SKM-1 treated with dmso at 0.1 percent for 144 hours (cell line): ENCODE data around the gene TRIM34.
"Not testable (repeated sequence)": the region's sequence is repeated elsewhere in the genome, so short reads cannot be mapped to it uniquely, and the experiment has no call there.

Experiments
- DNase-seq: peaks from one replicate; lab custom pipeline; 2025; ENCODE audit not compliant: unreplicated experiment; lab: John Stamatoyannopoulos, UW

TRIM34 gene, protein sequence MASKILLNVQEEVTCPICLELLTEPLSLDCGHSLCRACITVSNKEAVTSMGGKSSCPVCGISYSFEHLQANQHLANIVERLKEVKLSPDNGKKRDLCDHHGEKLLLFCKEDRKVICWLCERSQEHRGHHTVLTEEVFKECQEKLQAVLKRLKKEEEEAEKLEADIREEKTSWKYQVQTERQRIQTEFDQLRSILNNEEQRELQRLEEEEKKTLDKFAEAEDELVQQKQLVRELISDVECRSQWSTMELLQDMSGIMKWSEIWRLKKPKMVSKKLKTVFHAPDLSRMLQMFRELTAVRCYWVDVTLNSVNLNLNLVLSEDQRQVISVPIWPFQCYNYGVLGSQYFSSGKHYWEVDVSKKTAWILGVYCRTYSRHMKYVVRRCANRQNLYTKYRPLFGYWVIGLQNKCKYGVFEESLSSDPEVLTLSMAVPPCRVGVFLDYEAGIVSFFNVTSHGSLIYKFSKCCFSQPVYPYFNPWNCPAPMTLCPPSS

DNA sequence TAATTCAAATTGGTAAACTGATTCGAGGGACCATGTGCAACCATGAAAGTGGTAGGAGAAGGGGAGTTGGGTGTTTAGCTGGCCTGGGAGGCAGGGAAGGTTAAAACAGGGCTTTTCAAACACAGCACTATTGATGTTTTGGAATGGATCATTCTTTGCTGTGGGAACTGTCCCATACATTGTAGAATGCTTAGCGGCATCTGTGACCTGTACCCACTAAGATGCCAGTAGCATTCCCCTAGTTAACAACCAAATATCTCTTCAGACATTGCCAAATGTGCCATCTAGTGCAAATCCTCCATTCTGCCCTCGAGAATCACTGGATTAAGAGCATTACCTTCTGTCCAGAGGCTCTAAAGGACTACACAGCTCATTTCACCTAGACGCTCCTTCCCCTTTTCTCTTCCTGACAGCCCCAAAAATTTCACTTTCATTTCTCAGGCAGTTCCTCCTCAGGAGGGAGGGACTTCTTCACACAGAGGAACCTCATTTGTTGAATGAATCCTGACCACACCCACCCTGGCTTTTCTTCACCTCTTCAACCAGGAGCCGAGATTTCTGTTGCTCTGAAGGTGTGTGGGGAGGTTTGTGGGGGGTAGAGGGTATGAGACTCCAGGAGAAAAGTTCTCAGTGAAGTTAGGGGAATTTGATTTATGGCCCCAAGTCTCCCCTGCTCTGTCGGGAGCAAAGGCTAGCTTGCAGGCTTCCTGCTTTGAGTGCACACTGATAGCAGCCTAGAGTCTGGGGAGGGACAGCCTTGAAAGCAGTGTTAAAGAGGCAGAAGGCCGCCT, at the start of gene TRIM34:
Gene TRIM34, plus strand, starts transcription at position 513 of the 791 bp plus-strand sequence. CDS start 7,331 bp downstream, outside the sequence.
- peak; percentile 91 for DNase-seq

DNA sequence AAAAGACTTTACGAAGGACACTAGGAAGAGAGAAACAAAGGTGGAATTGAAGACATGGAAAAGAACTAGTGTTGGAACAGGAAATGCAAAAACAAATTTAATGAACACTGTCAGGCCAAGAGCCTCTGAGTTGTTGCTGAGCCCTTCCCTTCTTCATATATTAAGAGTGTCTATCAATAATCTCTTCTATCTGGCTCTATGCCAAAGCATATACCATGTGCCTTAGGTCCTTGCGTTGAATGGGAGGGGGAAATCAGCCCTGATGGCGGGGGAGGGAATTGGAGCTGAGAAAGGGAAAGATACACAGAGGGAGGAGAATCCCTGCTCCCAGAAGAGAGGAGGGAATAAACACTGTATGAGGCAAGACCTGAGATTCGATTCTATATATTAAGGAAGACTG, 49.6 kb upstream of the TRIM34 start:
- DNase-seq, result no peak

DNA sequence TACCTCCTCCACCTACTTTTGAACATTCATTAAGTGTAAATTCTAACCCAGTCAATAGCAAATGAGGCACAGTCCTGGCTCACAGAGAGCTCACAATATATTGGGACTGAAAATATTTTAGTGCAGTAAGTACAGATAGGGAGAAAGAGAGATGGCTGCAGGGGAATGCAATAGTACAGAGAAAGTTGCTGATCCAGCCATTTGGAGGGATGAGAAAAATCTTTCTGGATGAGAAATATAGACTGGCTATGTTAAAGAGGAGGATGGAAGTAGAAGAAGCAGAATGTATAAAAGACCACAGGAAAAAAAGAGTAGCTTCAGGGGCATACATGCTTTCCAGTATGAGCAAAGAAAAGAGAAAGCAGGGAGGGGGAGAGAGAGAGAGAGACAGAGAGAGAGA, 47.7 kb upstream of the TRIM34 start:
- DNase-seq, result no peak

DNA sequence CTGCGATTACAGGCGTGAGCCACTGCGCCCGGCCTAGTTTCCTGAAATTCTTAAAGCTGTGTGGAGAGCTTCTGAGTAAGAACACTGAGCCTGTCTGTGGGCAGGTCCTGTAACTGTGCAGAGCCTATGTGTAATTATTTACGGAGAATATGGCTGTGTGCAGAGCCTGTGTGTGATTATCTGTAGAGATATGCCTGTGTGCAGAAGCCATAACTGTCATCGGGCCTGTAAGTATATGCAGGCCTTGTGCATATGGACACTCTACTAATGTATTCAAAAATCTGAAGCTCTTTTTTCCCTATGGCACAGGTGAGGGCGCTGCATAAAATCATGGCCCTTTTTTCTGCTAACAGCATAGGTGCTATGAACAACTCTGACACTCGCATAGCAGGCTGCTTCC, 44.2 kb upstream of the TRIM34 start, which contains the start of gene OR52B6:
Gene OR52B6, plus strand, starts transcription at position 301 of the 400 bp plus-strand sequence. Its CDS starts 0 bp downstream, at position 301.
- DNase-seq, result no peak

DNA sequence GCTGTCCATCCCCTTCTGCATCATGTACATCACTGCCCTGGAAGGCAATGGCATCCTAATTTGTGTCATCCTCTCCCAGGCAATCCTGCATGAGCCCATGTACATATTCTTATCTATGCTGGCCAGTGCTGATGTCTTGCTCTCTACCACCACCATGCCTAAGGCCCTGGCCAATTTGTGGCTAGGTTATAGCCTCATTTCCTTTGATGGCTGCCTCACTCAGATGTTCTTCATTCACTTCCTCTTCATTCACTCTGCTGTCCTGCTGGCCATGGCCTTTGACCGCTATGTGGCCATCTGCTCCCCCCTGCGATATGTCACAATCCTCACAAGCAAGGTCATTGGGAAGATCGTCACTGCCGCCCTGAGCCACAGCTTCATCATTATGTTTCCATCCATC, 43.8 kb upstream of the TRIM34 start:
- DNase-seq, result no peak

DNA sequence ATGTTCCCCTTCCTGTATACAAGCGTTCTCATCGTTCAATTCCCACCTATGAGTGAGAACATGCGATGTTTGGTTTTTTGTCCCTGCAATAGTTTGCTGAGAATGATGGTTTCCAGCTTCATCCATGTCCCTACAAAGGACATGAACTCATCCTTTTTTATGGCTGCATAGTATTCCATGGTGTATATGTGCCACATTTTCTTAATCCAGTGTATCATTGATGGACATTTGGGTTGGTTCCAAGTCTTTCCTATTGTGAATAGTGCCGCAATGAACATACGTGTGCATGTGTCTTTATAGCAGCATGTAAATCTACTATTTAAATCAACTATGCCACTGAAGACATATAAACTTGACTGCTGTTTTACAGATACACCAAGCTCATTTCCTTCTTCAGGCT, 40.3 kb upstream of the TRIM34 start:
- not testable (repeated sequence) for DNase-seq

DNA sequence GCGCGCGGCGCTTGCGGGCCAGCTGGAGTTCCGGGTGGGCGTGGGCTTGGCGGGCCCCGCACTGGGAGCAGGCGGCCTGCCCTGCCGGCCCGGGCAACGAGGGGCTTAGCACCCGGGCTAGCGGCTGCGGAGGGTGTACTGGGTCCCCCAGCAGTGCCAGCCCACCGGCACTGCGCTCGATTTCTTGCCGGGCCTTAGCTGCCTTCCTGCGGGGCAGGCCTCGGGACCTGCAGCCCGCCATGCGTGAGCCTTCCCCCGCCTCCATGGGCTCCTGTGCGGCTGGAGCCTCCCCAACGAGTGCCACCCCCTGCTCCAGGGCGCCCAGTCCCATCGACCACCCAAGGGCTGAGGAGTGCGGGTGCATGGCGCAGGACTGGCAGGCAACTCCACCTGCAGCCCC, 34.9 kb upstream of the TRIM34 start:
- not testable (repeated sequence) for DNase-seq

DNA sequence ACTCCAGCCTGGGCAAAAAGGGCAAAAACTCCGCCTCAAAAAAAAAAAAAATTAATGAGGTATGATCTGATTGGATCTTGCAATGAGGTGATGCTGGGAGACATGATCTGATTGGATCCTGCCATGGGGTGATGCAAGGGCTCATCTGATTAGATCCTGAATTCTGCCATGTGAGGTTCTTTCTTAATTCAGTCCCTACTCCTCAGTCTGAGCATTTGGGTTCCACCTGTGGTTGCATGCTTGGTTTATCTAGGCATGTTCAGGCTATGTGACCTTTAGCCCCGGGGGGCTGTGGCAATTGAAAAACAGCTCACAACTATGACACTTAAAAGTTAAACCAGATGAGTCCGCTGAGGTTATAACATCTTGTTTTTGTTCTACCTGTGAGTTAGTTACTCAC, 33.2 kb upstream of the TRIM34 start:
- no peak for DNase-seq

DNA sequence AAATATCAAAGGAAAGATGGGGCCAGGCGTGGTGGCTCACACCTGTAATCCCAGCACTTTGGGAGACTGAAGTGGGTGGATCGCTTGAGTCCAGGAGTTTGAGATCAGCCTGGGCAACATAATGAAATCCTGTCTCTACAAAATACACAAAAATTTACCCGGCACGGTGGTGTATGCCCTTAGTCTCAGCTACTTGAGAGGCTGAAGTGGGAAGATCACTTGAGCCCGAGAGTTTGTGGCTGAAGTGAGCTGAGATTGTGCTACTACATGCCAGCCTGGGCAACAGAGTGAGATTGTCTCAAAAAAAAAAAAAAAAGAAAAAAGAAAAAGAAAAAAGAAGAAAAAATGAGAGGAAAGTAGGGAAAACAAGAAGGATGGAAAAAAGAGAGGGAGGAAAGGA, 32.2 kb upstream of the TRIM34 start:
- DNase-seq, result no peak

DNA sequence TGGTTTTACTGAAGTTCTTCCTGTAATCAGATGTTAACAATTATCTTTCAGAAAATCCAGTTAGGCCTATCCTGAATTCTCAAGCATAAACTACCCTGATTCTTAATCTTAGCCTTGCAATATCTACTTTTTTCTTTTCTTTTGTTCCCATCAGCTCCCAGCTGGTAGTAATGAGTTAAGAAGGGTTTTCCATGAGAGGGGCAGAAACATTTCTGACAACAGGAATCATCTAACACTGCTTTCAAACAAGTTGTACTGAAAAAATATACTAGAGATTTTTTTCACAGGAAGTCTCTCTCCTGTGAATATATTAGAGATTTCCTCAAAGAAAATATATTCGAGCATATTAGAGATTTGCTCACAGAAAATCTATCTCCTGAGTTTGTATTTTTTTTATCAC, 31.7 kb upstream of the TRIM34 start:
- no peak for DNase-seq

DNA sequence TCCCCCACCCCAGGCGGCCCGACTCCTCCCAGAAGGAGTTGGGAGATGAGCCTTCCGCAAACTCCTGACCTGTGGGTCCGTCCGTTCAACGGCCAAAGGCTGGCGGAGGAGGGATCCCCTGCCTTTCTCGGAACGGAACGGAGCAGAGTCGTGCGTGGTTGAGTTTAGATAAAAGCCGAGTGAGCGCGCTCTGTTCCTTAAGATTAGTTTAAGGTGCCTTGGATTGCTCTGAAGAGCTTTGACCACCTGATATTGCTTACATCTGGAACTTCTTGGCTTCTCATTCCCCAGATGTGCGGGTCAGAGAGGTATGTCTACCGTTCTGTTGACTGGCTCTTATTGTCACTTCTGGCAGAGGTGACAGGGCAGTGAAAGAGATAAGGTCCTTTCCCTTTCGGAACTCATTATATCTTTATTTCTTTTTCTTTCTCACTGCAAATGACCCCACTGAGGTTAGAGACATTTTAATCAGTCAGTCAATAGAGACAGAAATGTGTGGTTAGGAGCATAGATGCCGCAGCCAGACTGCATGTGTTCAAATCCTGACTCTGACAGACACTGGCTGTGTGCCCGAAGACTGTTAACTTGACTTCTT, 28.1 kb upstream of the TRIM34 start, which contains the start of gene TRIM6:
Gene TRIM6, plus strand, starts transcription at position 31 of the 595 bp plus-strand sequence. Its CDS starts 261 bp downstream, at position 292.
- DNase-seq, result no peak

DNA sequence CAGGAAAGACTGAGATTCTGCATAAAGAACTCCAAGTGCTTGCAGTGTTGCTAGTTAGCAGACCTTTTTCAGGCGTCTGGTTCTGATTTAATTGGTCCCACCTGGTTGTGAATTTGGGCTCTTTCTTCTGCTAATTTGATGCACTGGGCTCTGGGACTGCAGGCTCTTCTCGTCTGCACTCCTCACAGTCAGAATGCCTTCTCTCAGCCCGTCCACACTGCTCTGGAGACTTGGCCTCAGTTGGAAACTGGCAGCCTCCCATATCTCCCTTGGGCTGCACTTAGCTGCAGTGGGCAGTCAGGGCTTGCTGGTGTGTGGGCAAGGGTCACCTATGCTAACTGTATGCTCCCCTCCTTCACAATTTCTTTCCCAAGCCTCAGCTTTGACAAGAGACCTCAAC, 26.8 kb upstream of the TRIM34 start:
- no peak for DNase-seq

DNA sequence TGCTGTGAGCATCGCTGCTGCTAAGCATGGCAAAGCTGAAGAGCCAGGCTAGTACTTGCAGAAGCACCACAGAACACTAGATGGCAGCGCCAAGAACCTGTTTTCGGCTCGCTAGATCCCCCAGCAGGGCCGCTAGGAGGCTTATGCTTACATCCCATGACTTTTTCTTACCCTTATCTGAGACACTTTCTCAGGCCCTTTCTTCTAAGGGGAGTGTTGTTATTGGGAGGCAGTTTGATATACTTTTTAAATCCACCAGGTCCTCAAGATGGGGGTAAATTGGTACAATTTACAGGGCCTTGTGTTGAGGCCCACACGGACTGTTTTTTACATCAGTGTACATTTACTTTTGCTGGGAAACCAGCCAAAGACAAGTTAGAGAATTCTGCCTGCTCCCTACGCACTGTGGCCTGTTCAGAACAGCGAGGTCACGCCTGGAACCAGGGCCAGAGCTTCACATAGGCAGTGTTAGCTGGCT, 24.4 kb upstream of the TRIM34 start:
- peak; percentile 21 for DNase-seq

DNA sequence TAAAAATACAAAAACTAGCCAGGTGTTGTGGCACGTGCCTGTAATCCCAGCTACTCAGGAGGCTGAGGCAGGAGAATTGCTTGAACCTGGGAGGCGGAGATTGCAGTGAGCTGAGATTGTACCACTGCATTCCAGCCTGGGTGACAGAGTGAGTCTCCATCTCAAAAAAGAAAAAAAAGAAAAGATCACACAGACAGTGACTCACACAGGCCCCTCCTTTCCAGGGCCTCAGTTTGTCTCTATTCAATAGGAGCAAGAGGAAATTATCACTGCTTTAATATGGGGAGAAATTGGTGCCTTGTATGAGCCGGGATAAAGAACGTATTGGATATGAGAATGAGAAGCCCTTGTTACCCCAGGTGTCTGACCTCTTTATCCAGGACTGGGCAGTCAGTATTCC, 22.0 kb upstream of the TRIM34 start:
- not testable (repeated sequence) for DNase-seq

DNA sequence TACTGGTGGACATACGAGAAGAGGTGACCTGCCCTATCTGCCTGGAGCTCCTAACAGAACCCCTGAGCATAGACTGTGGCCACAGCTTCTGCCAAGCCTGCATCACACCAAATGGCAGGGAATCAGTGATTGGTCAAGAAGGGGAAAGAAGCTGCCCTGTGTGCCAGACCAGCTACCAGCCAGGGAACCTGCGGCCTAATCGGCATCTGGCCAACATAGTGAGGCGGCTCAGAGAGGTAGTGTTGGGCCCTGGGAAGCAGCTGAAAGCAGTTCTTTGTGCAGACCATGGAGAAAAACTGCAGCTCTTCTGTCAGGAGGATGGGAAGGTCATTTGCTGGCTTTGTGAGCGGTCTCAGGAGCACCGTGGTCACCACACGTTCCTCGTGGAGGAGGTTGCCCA, 21.5 kb upstream of the TRIM34 start:
- no peak for DNase-seq

DNA sequence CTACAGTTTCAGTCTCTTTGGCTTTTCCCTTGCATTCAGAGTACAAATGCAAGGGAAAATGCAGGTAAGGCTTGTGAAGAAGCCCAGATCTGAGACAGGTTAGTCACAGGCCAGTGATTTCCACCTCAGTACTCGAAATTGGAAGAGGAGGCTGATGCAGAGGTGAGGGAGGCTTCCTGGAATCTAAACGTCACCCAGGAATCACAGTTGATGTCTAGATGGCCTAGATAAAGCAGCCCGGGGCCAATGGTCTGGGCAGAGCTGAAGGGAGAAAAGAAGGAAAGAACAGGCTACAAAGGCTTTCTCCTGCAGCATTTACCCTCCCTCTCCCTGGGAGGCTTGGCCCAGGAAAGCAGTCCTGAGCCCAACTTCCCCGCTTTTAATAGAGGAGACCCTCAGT, 19.9 kb upstream of the TRIM34 start:
- no peak for DNase-seq

DNA sequence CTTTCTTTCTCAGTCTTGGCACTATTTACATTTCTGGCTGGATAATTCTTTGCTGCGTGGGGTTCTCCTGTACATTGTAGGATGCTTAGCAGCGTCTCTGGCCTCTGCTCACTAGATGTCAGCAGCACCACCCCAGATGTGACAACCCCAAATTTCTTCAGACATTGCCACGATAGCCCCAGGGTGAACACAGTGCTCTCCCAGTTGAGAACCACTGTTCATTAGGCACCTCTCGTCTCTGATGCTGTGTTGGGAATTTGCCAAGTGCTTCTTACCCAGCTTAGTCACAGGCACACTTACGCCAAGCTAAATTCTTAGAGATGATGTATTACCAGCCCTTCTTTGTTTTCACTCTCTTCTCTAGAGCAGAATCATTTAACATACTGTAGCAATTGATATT, 19.0 kb upstream of the TRIM34 start:
- DNase-seq, result no peak

DNA sequence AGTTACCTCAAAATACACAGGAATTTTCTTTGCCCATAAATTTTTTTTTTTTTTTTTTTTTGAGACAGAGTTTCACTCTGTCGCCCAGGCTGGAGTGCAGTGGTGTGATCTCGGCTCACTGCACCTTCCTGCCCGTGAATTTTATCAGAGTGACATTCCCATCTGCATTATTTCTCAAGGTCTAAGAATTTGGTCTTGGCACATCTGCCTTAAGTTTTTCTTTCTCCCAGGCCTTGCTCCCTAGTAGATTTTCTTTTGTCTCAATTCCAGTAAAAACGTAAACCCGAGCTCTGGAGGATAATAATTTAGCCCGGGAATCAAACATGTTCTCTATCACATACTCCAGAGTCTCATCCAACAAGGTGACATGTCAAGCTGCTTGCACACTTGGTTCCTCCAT, 16.0 kb upstream of the TRIM34 start:
- DNase-seq, result no peak

DNA sequence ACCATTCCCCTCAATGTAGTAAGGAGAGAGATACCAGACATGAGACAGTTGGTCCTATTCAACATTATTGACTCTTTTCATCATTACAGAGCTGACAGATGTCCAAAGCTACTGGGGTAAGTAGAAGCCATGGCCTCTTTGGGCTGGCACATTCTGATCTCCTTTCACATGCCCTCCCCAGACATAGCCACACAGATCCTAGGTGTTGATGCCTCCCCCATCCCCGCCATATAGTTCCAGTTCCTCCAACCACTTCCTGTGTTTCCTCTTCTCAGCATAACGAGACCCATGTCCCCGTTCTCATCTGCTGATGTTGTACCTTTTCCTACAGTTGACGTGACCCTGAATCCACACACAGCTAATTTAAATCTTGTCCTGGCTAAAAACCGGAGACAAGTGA, 14.4 kb upstream of the TRIM34 start:
- DNase-seq, result no peak

DNA sequence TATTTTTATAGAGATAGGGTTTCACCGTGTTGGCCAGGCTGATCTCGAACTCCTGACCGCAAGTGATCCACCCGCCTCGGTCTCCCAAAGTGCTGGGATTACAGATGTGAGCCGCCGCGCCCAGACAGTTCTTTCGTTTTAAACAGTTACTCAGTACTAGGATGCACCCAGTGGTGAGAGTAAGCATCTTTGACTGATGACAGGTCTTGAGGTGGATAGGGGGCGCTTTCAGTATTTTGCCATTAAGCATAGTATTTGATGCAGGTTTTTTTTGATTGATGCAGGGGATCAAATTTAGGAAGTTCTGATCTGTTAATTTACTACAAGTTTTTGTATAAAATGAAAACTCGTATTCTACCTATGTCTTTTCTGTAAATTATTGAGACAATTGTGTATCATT, 13.2 kb upstream of the TRIM34 start:
- no peak for DNase-seq

DNA sequence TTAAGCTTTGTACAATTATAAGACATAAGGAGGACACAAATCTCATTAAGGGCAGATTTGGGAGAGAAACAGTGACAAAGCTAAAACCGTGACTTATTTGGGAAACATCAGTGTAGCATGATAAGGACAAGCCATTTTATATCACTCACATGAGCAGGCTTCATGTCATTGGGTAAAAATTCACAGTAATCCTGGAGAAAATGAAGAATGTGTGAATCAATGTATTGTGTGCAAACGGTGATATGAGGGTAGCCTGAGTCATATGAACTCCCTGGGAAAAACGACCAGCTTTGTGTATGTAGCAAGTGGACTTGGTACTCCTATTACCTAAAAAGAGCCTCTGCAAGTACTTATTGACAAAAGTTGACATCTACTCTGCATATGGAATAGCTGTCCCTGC, 6.0 kb upstream of the TRIM34 start:
- no peak for DNase-seq
